NCI-H187 treated with DMSO at 0.1 percent for 48 hours (cell line): Measurements from ENCODE around the gene HSDL2.
A peak's percentile ranks its signal among the peaks of the same experiment; 100 is the strongest.
"Not testable (repeated sequence)": the region's sequence is repeated elsewhere in the genome, so short reads cannot be mapped to it uniquely, and the experiment has no call there.

ENCODE experiments used
- DNase-seq: peaks from one replicate; lab custom pipeline; 2025; lab: John Stamatoyannopoulos, UW

HSDL2 gene

DNA sequence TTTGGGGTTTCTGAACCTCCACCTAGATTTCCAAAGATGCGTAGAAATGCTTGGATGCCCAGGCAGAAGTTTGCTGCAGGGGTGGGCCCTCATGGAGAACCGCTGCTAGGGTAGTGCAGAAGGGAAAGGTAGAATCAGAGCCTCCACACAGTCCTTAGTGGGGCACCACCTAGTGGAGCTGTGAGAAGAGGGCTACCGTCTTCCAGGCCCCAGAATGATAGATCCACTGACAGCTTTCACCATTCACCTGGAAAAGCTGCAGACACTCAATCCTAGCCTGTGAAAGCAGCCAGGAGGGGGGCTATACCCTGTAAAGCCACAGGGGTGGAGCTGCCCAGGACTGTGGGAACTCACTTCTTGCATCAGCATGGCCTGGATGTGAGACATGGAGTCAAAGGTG lies 13.3 kb upstream of the HSDL2 start:
- DNase-seq: no peak

- DNase-seq: no peak
Observed at GRCh38 chr9:112367465-112367864, 12.4 kb upstream of the HSDL2 start.

GRCh38 chr9:112369817-112370216 lies 10.1 kb upstream of the HSDL2 start:
- DNase-seq: no peak

- DNase-seq: no peak
Observed at GRCh38 chr9:112371060-112371459, 8.8 kb upstream of the HSDL2 start.

- not testable (repeated sequence) for DNase-seq
Observed at GRCh38 chr9:112373666-112374065, 6.2 kb upstream of the HSDL2 start.

GRCh38 chr9:112374232-112374631 lies 5.7 kb upstream of the HSDL2 start:
- DNase-seq: not testable (repeated sequence)

GRCh38 chr9:112375361-112375760 lies 4.5 kb upstream of the HSDL2 start:
- DNase-seq: no peak

- DNase-seq: no peak
Observed at GRCh38 chr9:112377087-112377486, 2.8 kb upstream of the HSDL2 start.

GRCh38 chr9:112377684-112378327 lies 2.1 kb upstream of the HSDL2 start:
- DNase-seq: no peak

DNA sequence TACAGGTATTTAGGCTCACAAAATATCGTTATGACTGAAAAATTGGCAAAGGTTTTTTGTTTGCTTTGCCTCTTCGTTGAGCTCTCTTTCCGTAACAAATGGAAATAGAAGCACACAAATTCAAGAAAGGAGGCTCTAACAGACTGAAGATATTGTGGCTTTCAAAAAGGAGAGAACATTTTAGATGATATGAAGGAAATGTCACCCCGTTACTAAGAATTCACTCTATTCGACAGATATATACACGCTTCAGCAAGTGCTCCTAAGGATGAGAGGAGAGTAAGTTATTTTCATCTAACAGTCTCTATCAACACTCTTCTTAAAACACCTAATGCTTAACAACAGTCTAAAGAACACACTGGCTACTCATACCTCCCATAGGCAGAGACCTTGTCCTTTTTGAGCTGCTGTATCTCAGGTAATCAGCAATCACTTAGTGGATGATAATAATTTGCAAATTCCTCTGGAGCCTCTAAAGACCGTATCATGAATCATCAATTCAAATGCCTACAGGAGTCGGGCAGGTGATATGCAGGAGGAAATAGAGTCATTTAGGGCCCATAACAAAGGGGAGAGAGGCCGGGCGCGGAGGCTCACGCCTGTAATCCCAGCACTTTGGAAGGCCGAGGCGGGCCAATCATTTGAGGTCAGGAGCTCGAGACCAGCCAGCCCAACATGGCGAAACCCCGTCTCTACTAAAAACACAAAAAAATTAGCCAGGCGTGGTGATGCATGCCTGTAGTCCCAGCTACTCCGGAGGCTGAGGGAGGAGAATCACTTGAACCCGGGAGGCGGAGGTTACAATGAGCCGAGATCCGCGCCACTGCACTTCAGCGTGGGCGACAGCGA lies 1.4 kb upstream of the HSDL2 start:
- DNase-seq: no peak

- DNase-seq: peak; percentile 79
Observed at GRCh38 chr9:112379177-112380101, 469 bp upstream of the HSDL2 start.

GRCh38 chr9:112380825-112381221 lies 915 bp downstream of the HSDL2 start:
- no peak for DNase-seq

DNA sequence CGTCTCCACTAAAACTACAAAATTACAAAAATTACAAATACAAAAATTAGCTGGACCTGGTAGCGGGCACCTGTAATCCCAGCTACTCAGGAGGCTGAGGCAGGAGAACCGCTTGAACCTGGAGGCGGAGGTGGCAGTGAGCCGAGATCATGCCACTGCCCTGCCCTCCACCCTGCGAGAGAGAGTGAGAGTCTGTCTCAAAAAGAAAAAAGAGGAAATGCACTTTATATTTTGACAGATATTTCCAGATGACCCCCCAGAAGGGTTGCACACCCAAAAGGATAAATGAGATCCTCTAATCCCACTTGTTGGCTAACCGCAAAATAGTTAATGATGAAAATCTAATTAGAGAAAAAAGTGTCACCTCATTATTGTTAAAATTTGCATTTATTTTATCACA lies 2.2 kb downstream of the HSDL2 start:
- no peak for DNase-seq

GRCh38 chr9:112382501-112383364 lies 2.8 kb downstream of the HSDL2 start:
- DNase-seq: no peak

GRCh38 chr9:112384219-112384618 lies 4.3 kb downstream of the HSDL2 start:
- DNase-seq: no peak

DNA sequence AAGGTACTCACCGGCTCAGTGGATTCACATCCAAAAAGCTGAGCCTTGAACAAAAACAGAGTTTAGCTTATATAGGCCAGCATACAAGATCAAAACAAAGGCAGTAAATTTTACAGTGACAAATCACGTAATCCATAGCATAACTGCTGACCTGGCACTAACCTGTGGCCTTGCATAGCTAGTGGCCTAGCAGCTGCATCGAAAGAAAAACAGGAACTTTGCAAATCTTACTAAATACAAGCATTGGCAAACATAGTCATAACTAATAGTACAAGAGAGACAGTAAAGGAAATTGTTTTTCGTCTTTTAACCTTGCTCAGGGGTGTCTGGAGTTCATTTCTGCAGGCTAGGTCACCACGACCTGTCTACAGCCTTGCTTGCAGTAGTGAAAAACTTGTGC lies 4.8 kb downstream of the HSDL2 start:
- DNase-seq: no peak

- no peak for DNase-seq
Observed at GRCh38 chr9:112387115-112387514, 7.2 kb downstream of the HSDL2 start.

GRCh38 chr9:112389897-112390296 lies 10.0 kb downstream of the HSDL2 start:
- DNase-seq: not testable (repeated sequence)

DNA sequence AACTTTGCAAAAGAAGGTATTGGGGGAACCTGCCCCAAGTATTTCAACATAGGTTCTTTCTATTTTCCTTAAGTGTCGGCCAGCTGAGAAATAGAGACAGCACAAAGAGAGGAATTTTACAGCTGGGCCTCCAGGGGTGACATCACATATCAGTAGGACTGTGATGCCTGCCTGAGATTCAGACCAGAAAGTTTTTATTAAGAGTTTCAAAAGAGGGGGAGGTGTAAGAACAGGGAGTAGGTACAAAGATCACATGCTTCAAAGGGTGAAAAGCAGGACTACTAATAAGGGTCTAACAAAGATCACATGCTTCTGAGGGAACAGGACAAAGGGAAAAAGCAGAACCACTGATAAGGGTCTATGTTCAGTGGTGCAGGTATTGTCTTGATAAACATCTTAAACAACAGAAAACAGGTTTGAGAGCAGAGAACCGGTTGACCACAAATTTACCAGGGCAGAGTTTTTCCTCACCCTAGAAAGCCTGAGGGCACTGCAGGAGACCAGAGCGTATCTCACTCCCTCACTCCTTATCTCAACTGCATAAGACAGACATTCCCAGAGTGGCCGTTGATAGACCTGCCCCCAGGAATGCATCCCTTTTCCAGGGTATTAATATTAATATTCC lies 12.1 kb downstream of the HSDL2 start:
- DNase-seq: not testable (repeated sequence)

DNA sequence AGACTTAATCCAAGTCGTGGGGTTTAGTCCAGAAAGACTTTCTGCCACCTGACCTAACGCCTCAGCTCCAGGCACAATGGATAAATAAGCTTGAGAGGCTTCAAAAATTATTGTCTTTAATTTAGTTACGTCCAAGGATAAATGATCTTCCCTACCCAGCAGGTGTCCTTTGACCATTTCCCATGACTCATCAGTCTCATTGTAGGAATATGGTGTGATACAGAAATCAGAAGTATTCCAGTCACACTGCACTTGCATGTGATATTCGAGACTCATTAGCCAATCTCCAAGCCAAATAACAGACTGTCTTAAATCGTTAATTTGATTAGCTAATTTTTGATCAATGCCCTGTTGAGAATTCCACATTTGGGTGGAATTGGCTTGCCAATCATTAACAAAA lies 13.2 kb downstream of the HSDL2 start:
- not testable (repeated sequence) for DNase-seq

DNA sequence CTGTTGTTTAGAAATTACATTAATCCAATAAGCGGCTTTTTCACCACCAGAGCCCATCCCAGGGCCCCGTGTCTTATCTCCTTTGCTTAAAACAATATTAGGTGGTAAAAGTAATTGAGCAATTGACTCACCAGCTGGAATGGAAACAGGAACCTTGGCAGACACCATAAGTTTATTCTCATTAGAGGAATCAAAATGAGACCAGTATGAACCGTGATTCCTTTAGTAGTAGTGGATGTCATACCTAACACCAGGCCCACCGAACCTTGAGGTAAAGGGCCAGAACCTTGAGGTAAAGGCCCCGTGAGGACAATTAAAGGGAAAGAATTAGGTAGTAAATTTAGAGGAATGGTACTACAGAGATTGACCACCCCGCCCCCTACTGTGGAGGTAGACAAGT lies 16.5 kb downstream of the HSDL2 start:
- no peak for DNase-seq
